ENCODE measurements around the gene ZEB2.

ZEB2 gene

DNA sequence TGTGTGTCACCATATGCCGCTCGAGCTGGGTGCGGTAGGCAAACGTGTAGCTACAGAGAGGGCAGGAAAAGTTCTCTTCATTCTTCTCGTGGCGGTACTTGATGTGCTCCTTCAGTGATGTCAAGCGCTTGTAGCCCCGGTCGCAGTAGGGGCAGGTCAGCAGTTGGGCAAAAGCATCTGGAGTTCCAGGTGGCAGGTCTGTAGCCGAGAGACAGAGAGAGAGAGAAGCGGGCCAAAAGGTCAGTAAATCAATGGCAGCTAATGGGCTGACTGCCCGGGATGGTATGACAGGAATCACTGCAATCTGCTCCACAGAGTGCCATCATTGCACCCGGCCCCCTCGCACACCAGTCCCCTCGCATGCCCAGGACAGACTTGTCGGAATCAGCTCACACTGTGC, 116.0 kb downstream of the ZEB2 start:
- peaks cover 28% of the 10 kb centered on the region for H3K36me3 ChIP-seq (ENCODE audit: insufficient read depth, low read length)

DNA sequence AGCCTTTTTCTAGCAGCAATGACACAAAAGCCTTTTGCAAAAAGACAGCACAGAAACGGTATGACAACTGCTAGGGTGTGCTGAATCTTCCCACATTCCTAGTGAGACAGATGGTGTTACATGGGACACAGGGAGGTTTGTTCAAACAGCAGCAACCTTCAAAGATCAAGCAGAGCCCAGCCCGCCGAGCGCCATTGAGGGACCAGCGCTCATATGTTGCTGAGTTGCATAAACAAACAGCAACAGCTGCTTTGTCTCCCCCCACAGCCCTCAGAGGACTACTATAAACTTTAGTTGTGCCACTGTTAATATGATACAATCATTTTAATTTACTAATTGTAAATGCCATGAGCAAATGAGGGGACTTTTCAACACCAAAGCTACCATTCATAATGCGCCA, 117.7 kb downstream of the ZEB2 start:
- no peak overlapping the region for H3K9ac ChIP-seq (ENCODE audit: low read depth, low read length)
- no peak for TF ChIP-seq EZH2 (IDR thresholded peaks at IDR 0.05; ENCODE audit: borderline replicate concordance, low read depth, low read length, severe bottlenecking)
- TF ChIP-seq, protein P1, sequence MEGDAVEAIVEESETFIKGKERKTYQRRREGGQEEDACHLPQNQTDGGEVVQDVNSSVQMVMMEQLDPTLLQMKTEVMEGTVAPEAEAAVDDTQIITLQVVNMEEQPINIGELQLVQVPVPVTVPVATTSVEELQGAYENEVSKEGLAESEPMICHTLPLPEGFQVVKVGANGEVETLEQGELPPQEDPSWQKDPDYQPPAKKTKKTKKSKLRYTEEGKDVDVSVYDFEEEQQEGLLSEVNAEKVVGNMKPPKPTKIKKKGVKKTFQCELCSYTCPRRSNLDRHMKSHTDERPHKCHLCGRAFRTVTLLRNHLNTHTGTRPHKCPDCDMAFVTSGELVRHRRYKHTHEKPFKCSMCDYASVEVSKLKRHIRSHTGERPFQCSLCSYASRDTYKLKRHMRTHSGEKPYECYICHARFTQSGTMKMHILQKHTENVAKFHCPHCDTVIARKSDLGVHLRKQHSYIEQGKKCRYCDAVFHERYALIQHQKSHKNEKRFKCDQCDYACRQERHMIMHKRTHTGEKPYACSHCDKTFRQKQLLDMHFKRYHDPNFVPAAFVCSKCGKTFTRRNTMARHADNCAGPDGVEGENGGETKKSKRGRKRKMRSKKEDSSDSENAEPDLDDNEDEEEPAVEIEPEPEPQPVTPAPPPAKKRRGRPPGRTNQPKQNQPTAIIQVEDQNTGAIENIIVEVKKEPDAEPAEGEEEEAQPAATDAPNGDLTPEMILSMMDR (IDR thresholded peaks at IDR 0.05; ENCODE audit: borderline replicate concordance, extremely low read depth, low read length, poor library complexity, severe bottlenecking) = no peak
- peaks cover 31% of the 10 kb centered on the region for H3K36me3 ChIP-seq (ENCODE audit: insufficient read depth, low read length)
- no peaks in the 10 kb centered on the region for H3K4me1 ChIP-seq (ENCODE audit: insufficient read depth, low read length)
- H4K20me1 ChIP-seq (ENCODE audit: insufficient read depth, low read length) = no peaks in the 10 kb centered on the region
- H3K4me2 ChIP-seq (ENCODE audit: insufficient read depth, low read length) = no peak overlapping the region
- DNase-seq (no peak), ATAC-seq (ENCODE audit: insufficient read depth, low read depth) (no peak)
- H3K9me3 ChIP-seq (ENCODE audit: insufficient read depth, low read length, severe bottlenecking) = no peaks in the 10 kb centered on the region
- no peaks in the 10 kb centered on the region for H3K79me2 ChIP-seq (ENCODE audit: insufficient read depth, low read length)
- no peaks in the 10 kb centered on the region for H3K27me3 ChIP-seq (ENCODE audit: insufficient read depth, low read length, poor library complexity)
- H3K4me3 ChIP-seq (ENCODE audit: low read depth in 1 of 2, low read length in 2 of 2) = no peak overlapping the region
- no peak overlapping the region for H3K27ac ChIP-seq (ENCODE audit: low read length)
- no peak overlapping the region for H2AFZ ChIP-seq (ENCODE audit: low read depth, low read length)

More for the DNA sequence above, 116.0 kb downstream of the ZEB2 start:
- H3K4me3 ChIP-seq (ENCODE audit: low read depth in 1 of 2, low read length in 2 of 2) = no peak overlapping the region
- H3K4me2 ChIP-seq (ENCODE audit: insufficient read depth, low read length) = no peak overlapping the region
- TF ChIP-seq, protein P1 (IDR thresholded peaks at IDR 0.05; ENCODE audit: borderline replicate concordance, extremely low read depth, low read length, poor library complexity, severe bottlenecking) = no peak
- no peak for TF ChIP-seq EZH2 (IDR thresholded peaks at IDR 0.05; ENCODE audit: borderline replicate concordance, low read depth, low read length, severe bottlenecking)
- no peaks in the 10 kb centered on the region for H3K27me3 ChIP-seq (ENCODE audit: insufficient read depth, low read length, poor library complexity)
- H3K27ac ChIP-seq (ENCODE audit: low read length) = no peak overlapping the region
- H2AFZ ChIP-seq (ENCODE audit: low read depth, low read length) = no peak overlapping the region
- no peaks in the 10 kb centered on the region for H3K79me2 ChIP-seq (ENCODE audit: insufficient read depth, low read length)
- no peaks in the 10 kb centered on the region for H3K9me3 ChIP-seq (ENCODE audit: insufficient read depth, low read length, severe bottlenecking)
- H3K4me1 ChIP-seq (ENCODE audit: insufficient read depth, low read length) = no peaks in the 10 kb centered on the region
- no peak overlapping the region for H3K9ac ChIP-seq (ENCODE audit: low read depth, low read length)
- DNase-seq = no peak
- H4K20me1 ChIP-seq (ENCODE audit: insufficient read depth, low read length) = no peaks in the 10 kb centered on the region
- ATAC-seq (ENCODE audit: insufficient read depth, low read depth) = no peak

DNA sequence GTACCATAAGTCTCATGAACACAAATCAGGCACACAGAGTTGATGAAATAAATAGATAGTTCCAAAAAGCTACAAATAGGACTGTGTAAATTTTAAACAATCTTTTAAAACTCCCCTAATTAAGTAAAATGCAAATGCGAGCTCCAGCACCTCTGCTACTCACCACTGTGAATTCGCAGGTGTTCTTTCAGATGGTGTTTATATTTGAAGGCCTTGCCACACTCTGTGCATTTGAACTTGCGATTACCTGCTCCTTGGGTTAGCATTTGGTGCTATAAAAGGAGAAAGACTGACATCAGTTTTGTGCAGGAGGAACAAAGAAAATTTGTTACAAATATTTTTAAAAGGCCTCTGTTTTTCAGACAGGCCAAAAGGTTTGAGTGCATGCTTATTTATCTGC, 118.9 kb downstream of the ZEB2 start:
- Histone ChIP-seq H3K79me2 (ENCODE audit: insufficient read depth, low read length) (no peaks in the 10 kb centered on the region), H3K4me3 (ENCODE audit: low read depth in 1 of 2, low read length in 2 of 2) (no peak overlapping the region), H3K27ac (ENCODE audit: low read length) (no peak overlapping the region), H3K9ac (ENCODE audit: low read depth, low read length) (no peak overlapping the region), H4K20me1 (ENCODE audit: insufficient read depth, low read length) (no peaks in the 10 kb centered on the region), H3K9me3 (ENCODE audit: insufficient read depth, low read length, severe bottlenecking) (no peaks in the 10 kb centered on the region), H3K27me3 (ENCODE audit: insufficient read depth, low read length, poor library complexity) (no peaks in the 10 kb centered on the region), H3K4me2 (ENCODE audit: insufficient read depth, low read length) (no peak overlapping the region), H3K36me3 (ENCODE audit: insufficient read depth, low read length) (peaks cover 36% of the 10 kb centered on the region), H3K4me1 (ENCODE audit: insufficient read depth, low read length) (no peaks in the 10 kb centered on the region), H2AFZ (ENCODE audit: low read depth, low read length) (no peak overlapping the region)
- no peak for ATAC-seq (ENCODE audit: insufficient read depth, low read depth)
- TF ChIP-seq, protein P1 (IDR thresholded peaks at IDR 0.05; ENCODE audit: borderline replicate concordance, extremely low read depth, low read length, poor library complexity, severe bottlenecking) = no peak
- TF ChIP-seq EZH2 (IDR thresholded peaks at IDR 0.05; ENCODE audit: borderline replicate concordance, low read depth, low read length, severe bottlenecking) = no peak
- no peak for DNase-seq

DNA sequence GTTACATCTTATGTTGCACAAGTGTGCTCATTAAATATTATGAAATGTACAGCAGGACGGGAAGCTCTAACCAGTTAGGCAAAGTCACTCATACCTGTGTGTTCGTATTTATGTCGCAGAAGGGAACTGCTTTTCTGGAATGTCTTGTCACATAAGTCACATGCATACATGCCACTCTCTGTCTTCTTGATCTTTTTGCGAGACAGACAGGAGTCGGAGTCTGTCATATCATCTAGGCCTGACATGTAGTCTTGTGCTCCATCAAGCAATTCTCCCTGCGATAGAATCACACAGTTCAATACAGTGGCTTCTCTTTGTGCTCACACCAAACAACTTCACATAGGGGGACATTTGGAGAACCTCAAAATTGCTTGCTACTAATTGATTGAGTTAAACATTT, 123.6 kb downstream of the ZEB2 start:
- no peak overlapping the region for H2AFZ ChIP-seq (ENCODE audit: low read depth, low read length)
- no peaks in the 10 kb centered on the region for H3K9me3 ChIP-seq (ENCODE audit: insufficient read depth, low read length, severe bottlenecking)
- no peak overlapping the region for H3K4me3 ChIP-seq (ENCODE audit: low read depth in 1 of 2, low read length in 2 of 2)
- no peaks in the 10 kb centered on the region for H4K20me1 ChIP-seq (ENCODE audit: insufficient read depth, low read length)
- DNase-seq = no peak
- TF ChIP-seq EZH2 (IDR thresholded peaks at IDR 0.05; ENCODE audit: borderline replicate concordance, low read depth, low read length, severe bottlenecking) = no peak
- H3K9ac ChIP-seq (ENCODE audit: low read depth, low read length) = no peak overlapping the region
- no peak for ATAC-seq (ENCODE audit: insufficient read depth, low read depth)
- no peaks in the 10 kb centered on the region for H3K4me1 ChIP-seq (ENCODE audit: insufficient read depth, low read length)
- no peak overlapping the region for H3K27ac ChIP-seq (ENCODE audit: low read length)
- H3K27me3 ChIP-seq (ENCODE audit: insufficient read depth, low read length, poor library complexity) = no peaks in the 10 kb centered on the region
- no peak overlapping the region for H3K4me2 ChIP-seq (ENCODE audit: insufficient read depth, low read length)
- H3K36me3 ChIP-seq (ENCODE audit: insufficient read depth, low read length) = peaks cover 33% of the 10 kb centered on the region
- H3K79me2 ChIP-seq (ENCODE audit: insufficient read depth, low read length) = no peaks in the 10 kb centered on the region
